Measurements from ENCODE around the gene IFNG. TPM values are rescaled to one million over a fixed set of nuclear protein-coding genes. Genes with fewer than 3 reads are reported as not detected.

IFNG gene
- total RNA-seq, 1 experiment from 2014 or later, result 0.44 TPM

GRCh38 chr12:68178184-68178583 lies 18.6 kb upstream of the IFNG start:
- CTCF ChIA-PET, result no interaction called here
- H3K9me3 ChIP-seq (ENCODE audit: control insufficient read depth in 1 of 2, insufficient read depth in 1 of 2, low read depth in 1 of 2, low read length in 2 of 2), result no peaks in the 10 kb centered on the region
- no peaks in the 10 kb centered on the region for H4K20me1 ChIP-seq (ENCODE audit: insufficient read depth)
- DNase-seq (ENCODE audit: low read depth, low spot score) (no peak), ATAC-seq (no peak)
- no TSS peak for BruUV-seq (replicated peaks)
- peaks cover 3 to 14% of the 10 kb centered on the region in 2 experiments; a peak in 3 of 4 replicates for H3K4me1 ChIP-seq (ENCODE audit: control insufficient read depth in 1 of 2, insufficient read depth in 2 of 2, low read length in 2 of 2)
- no peaks in the 10 kb centered on the region for H3K27me3 ChIP-seq (ENCODE audit: insufficient read depth, low read length)
- H3K4me3 ChIP-seq (replicated peaks in 1 of 2; ENCODE audit: low read depth in 1 of 2, low read length in 2 of 2), result no peak overlapping the region
- POLR2A ChIA-PET, result no interaction called here
- H3K79me2 ChIP-seq (ENCODE audit: insufficient read depth, low read length), result no peaks in the 10 kb centered on the region
- no peaks in the 10 kb centered on the region for H3K9me2 ChIP-seq (ENCODE audit: insufficient read depth)
- intact Hi-C loops (cut with micrococcal nuclease), result no loop called here
- H2AFZ ChIP-seq (ENCODE audit: low read depth, low read length, poor library complexity, severe bottlenecking), result no peak overlapping the region
- H3K9ac ChIP-seq (ENCODE audit: low read length), result no peak overlapping the region
- RAD21 ChIA-PET (ENCODE audit: low non-redundant PET in 1 of 2, low total read pairs in 2 of 2, uncharacterized antibody in 2 of 2, unreplicated experiment in 2 of 2), result no interaction called here
- no peaks in the 10 kb centered on the region for H3K36me3 ChIP-seq (ENCODE audit: control insufficient read depth in 1 of 2, insufficient read depth in 2 of 2, low read length in 2 of 2)
- no peak overlapping the region for H3K4me2 ChIP-seq (ENCODE audit: low read length)
- no peak for TF ChIP-seq POLR2A (IDR thresholded peaks at IDR 0.05; ENCODE audit: borderline replicate concordance, extremely low read depth, insufficient read depth, insufficient read length)
- no peak overlapping the region for H3K27ac ChIP-seq (ENCODE audit: low read depth, low read length)

DNA sequence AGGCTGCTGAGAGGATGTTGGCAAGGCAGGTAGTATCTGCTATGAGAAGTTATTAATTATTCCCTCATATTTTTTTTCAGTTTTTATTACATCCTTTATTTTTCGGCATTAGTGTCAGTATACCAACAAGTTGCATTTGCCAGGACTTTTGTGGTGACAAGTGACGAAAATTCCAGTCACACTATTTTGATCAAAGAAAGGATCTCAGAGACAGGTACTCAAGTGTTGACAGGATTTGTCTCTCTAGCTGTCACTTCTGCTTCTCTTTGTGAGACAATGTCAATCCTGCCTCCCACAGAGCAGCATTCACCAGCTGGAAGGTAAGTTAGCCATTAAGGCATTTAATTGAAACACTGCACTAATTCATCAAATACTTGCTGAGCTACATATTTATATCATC lies 18.0 kb upstream of the IFNG start:
- Histone ChIP-seq H3K4me1 (ENCODE audit: control insufficient read depth in 1 of 2, insufficient read depth in 2 of 2, low read length in 2 of 2) (peaks cover 3 to 13% of the 10 kb centered on the region in 2 experiments; a peak in 3 of 4 replicates), H3K4me3 (replicated peaks in 1 of 2; ENCODE audit: low read depth in 1 of 2, low read length in 2 of 2) (no peak overlapping the region), H3K27ac (ENCODE audit: low read depth, low read length) (no peak overlapping the region), H3K36me3 (ENCODE audit: control insufficient read depth in 1 of 2, insufficient read depth in 2 of 2, low read length in 2 of 2) (no peaks in the 10 kb centered on the region), H3K9ac (ENCODE audit: low read length) (no peak overlapping the region), H3K9me3 (ENCODE audit: control insufficient read depth in 1 of 2, insufficient read depth in 1 of 2, low read depth in 1 of 2, low read length in 2 of 2) (no peaks in the 10 kb centered on the region), H3K79me2 (ENCODE audit: insufficient read depth, low read length) (no peaks in the 10 kb centered on the region), H3K4me2 (ENCODE audit: low read length) (no peak overlapping the region), H4K20me1 (ENCODE audit: insufficient read depth) (no peaks in the 10 kb centered on the region), H3K9me2 (ENCODE audit: insufficient read depth) (no peaks in the 10 kb centered on the region), H2AFZ (ENCODE audit: low read depth, low read length, poor library complexity, severe bottlenecking) (no peak overlapping the region), H3K27me3 (ENCODE audit: insufficient read depth, low read length) (no peaks in the 10 kb centered on the region)
- no TSS peak for BruUV-seq (replicated peaks)
- intact Hi-C loops (cut with micrococcal nuclease), result no loop called here
- DNase-seq (ENCODE audit: low read depth, low spot score) (no peak), ATAC-seq (no peak)
- CTCF ChIA-PET, result interaction anchor here (1.1 kb wide), 1 partner anchor 19 kb away, joined by 3 read pairs; no protein-coding TSS in a partner anchor
- RAD21 ChIA-PET (ENCODE audit: low non-redundant PET in 1 of 2, low total read pairs in 2 of 2, uncharacterized antibody in 2 of 2, unreplicated experiment in 2 of 2), result no interaction called here
- POLR2A ChIA-PET, result no interaction called here
- TF ChIP-seq SRF (IDR thresholded peaks at IDR 0.05; ENCODE audit: low read depth), result no peak
- no peak for TF ChIP-seq CEBPB (IDR thresholded peaks at IDR 0.05; ENCODE audit: low read depth)
- TF ChIP-seq, protein P1, sequence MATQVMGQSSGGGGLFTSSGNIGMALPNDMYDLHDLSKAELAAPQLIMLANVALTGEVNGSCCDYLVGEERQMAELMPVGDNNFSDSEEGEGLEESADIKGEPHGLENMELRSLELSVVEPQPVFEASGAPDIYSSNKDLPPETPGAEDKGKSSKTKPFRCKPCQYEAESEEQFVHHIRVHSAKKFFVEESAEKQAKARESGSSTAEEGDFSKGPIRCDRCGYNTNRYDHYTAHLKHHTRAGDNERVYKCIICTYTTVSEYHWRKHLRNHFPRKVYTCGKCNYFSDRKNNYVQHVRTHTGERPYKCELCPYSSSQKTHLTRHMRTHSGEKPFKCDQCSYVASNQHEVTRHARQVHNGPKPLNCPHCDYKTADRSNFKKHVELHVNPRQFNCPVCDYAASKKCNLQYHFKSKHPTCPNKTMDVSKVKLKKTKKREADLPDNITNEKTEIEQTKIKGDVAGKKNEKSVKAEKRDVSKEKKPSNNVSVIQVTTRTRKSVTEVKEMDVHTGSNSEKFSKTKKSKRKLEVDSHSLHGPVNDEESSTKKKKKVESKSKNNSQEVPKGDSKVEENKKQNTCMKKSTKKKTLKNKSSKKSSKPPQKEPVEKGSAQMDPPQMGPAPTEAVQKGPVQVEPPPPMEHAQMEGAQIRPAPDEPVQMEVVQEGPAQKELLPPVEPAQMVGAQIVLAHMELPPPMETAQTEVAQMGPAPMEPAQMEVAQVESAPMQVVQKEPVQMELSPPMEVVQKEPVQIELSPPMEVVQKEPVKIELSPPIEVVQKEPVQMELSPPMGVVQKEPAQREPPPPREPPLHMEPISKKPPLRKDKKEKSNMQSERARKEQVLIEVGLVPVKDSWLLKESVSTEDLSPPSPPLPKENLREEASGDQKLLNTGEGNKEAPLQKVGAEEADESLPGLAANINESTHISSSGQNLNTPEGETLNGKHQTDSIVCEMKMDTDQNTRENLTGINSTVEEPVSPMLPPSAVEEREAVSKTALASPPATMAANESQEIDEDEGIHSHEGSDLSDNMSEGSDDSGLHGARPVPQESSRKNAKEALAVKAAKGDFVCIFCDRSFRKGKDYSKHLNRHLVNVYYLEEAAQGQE (IDR thresholded peaks at IDR 0.05; ENCODE audit: low read depth), result no peak
- no peak for TF ChIP-seq RAD21 (IDR thresholded peaks at IDR 0.05; ENCODE audit: low read depth)
- TF ChIP-seq, protein P2, sequence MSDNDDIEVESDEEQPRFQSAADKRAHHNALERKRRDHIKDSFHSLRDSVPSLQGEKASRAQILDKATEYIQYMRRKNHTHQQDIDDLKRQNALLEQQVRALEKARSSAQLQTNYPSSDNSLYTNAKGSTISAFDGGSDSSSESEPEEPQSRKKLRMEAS (IDR thresholded peaks at IDR 0.05), result no peak
- no peak for TF ChIP-seq CTCF (IDR thresholded peaks at IDR 0.05 in 2 of 3, conservative IDR thresholded peaks at IDR 0.05 in 1 of 3; ENCODE audit: borderline replicate concordance in 1 of 3, insufficient read depth in 1 of 3, low read depth in 2 of 3, low read length in 2 of 3)
- TF ChIP-seq EGR1 (IDR thresholded peaks at IDR 0.05; ENCODE audit: low read depth), result no peak
- TF ChIP-seq FOSL1 (IDR thresholded peaks at IDR 0.05; ENCODE audit: low read depth), result no peak
- TF ChIP-seq YY1 (IDR thresholded peaks at IDR 0.05; ENCODE audit: extremely low read depth, insufficient replicate concordance, low read depth, low read length), result no peak
- no peak for TF ChIP-seq ATF3 (IDR thresholded peaks at IDR 0.05)
- TF ChIP-seq POLR2A (IDR thresholded peaks at IDR 0.05; ENCODE audit: borderline replicate concordance, extremely low read depth, insufficient read depth, insufficient read length), result no peak
- TF ChIP-seq SIN3A (IDR thresholded peaks at IDR 0.05; ENCODE audit: low read depth), result no peak
- TF ChIP-seq SP1 (IDR thresholded peaks at IDR 0.05; ENCODE audit: low read depth), result no peak
- TF ChIP-seq JUND (IDR thresholded peaks at IDR 0.05), result no peak
- TF ChIP-seq CBX3 (IDR thresholded peaks at IDR 0.05; ENCODE audit: low read depth), result no peak
- TF ChIP-seq EZH2phosphoT487 (IDR thresholded peaks at IDR 0.05; ENCODE audit: borderline replicate concordance), result no peak
- no peak for TF ChIP-seq ZNF274 (IDR thresholded peaks at IDR 0.05; ENCODE audit: low read depth, low read length)
